OCI-LY3 (cell line): ENCODE results near the gene MAGI1.

ENCODE experiments used
- H2AFZ ChIP-seq: fragments of 200-600, 300-600 bp; shearing (Covaris generic); 2 replicates; pipeline ENCODE4 v1.6.0; 2014; ENCODE audit warnings: antibody characterized with exemption, low read depth, low read length
- H3K27ac ChIP-seq: fragments of 200-600, 300-600 bp; sonication (generic); 2 replicates; pipeline ENCODE4 v1.5.1; 2014; ENCODE audit warnings: mild to moderate bottlenecking, low read length, moderate library complexity, mixed read lengths
- H3K27me3 ChIP-seq: fragments of 200-600, 300-600 bp; sonication (generic); 2 replicates; pipeline ENCODE4 v1.6.1; 2014; ENCODE audit warnings: low read depth, low read length, mixed read lengths
- H3K36me3 ChIP-seq: fragments of 200-600, 300-600 bp; sonication (generic); replicated peaks from 2 replicates; pipeline ENCODE3; 2014; ENCODE audit warnings: low read depth, low read length, mixed read lengths
- H3K4me1 ChIP-seq: fragments of 300-600, 200-600 bp; sonication (generic); 2 replicates; pipeline ENCODE4 v1.6.1; 2014; ENCODE audit warnings: low read length, mixed read lengths
- H3K4me2 ChIP-seq: fragments of 200-600, 300-600 bp; sonication (generic); 2 replicates; pipeline ENCODE4 v1.6.1; 2014; ENCODE audit warnings: low read length, mixed read lengths
- H3K4me3 ChIP-seq: fragments of 300-600, 200-600 bp; sonication (generic); 2 replicates; pipeline ENCODE4 v1.5.1; 2014; ENCODE audit warnings: antibody characterized with exemption, mild to moderate bottlenecking, low read length, moderate library complexity
- H3K79me2 ChIP-seq: fragments of 300-600, 200-600 bp; shearing (Covaris generic); 2 replicates; pipeline ENCODE4 v1.6.1; 2014; ENCODE audit warnings: mild to moderate bottlenecking, low read length, mixed read lengths
- H3K9ac ChIP-seq: fragments of 300-600, 200-600 bp; shearing (Covaris generic); 2 replicates; pipeline ENCODE4 v1.6.0; 2014; ENCODE audit warnings: mild to moderate bottlenecking, low read length, moderate library complexity
- H3K9me3 ChIP-seq: fragments of 200-600, 300-600 bp; shearing (Covaris generic); 2 replicates; pipeline ENCODE4 v1.6.1; 2014; ENCODE audit warnings: low read length, mixed read lengths; ENCODE audit not compliant: insufficient read depth
- H4K20me1 ChIP-seq: fragments of 200-600, 300-600 bp; sonication (generic); 2 replicates; pipeline ENCODE4 v1.6.1; 2016; ENCODE audit warnings: low read length, mixed read lengths; ENCODE audit not compliant: insufficient read depth
- EZH2phosphoT487 ChIP-seq: fragments of 200-600 bp; shearing (Covaris generic); IDR thresholded peaks from 2 replicates; pipeline ENCODE4 v1.6.1; 2018; ENCODE audit warnings: antibody characterized with exemption, mixed run types, low read depth
- TF ChIP-seq, protein P1 (sequence below): fragments of 200-600, 300-600 bp; sonication (generic); IDR thresholded peaks from 2 replicates; pipeline ENCODE4 v1.5.1; 2014; ENCODE audit warnings: antibody characterized with exemption, low read length, low read depth

MAGI1 gene

DNA sequence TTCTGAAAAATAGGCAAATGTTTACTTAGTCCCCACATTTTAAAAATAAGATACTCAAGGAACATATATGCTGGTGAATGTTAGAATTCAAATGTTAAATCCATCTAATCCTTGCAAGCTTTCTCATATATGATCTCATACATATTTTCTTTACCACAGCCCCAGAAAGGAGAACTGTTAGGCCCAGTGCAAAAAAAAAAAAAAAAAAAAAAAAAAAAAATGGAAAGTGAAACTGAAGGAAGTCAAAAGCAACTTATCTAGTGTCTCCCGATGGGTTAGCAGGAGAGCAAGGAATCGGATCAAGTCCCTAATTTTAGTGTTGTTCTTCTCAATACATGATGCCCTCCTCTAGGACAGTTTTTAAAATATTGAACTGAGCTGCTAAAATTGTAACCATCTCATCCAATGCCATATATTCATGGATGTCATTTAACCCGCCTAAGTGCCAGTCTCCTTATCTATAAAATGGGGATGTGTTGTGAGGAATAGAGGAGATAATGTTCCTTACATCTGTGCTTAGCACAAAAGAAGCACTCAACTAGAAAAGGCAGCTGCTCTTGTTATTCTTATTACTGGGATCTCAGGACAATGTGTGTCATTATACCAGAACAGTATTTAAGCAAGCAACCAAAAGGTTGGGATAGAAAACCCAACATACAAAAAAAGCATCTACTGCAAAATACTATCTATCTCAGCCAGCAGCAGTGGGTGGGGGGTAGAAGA, 279.7 kb downstream of the MAGI1 start:
- H3K9ac ChIP-seq, result no peak overlapping the region
- TF ChIP-seq, protein P1, sequence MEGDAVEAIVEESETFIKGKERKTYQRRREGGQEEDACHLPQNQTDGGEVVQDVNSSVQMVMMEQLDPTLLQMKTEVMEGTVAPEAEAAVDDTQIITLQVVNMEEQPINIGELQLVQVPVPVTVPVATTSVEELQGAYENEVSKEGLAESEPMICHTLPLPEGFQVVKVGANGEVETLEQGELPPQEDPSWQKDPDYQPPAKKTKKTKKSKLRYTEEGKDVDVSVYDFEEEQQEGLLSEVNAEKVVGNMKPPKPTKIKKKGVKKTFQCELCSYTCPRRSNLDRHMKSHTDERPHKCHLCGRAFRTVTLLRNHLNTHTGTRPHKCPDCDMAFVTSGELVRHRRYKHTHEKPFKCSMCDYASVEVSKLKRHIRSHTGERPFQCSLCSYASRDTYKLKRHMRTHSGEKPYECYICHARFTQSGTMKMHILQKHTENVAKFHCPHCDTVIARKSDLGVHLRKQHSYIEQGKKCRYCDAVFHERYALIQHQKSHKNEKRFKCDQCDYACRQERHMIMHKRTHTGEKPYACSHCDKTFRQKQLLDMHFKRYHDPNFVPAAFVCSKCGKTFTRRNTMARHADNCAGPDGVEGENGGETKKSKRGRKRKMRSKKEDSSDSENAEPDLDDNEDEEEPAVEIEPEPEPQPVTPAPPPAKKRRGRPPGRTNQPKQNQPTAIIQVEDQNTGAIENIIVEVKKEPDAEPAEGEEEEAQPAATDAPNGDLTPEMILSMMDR, result no peak
- TF ChIP-seq EZH2phosphoT487, result no peak
- H3K4me2 ChIP-seq, result no peak overlapping the region
- H3K27ac ChIP-seq, result no peak overlapping the region
- no peaks in the 10 kb centered on the region for H4K20me1 ChIP-seq
- no peak overlapping the region for H2AFZ ChIP-seq
- H3K9me3 ChIP-seq, result no peaks in the 10 kb centered on the region
- H3K27me3 ChIP-seq, result peaks cover 12% of the 10 kb centered on the region; the same call in 1 of the 2 replicates
- no peaks in the 10 kb centered on the region for H3K4me1 ChIP-seq
- no peaks in the 10 kb centered on the region for H3K79me2 ChIP-seq
- no peaks in the 10 kb centered on the region for H3K36me3 ChIP-seq
- H3K4me3 ChIP-seq, result no peak overlapping the region

DNA sequence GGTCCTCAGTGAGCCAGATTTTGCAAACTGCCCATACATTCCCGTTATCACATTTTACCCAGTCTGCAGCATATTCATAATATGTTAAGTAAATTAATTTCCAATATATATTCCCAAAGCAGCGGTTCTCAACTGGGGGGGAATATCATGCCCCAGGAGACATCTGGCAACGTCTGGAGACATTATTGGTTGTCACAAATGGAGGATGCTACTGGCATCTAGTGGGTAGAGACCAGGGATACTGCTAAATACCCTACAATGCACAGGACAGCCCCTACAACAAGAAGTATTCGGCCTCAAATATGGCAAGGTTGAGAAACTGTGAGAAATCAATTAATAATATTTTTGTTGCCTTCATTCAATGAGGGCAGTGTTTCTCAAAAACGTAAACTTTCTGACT, 280.3 kb downstream of the MAGI1 start:
- Histone ChIP-seq H3K36me3 (no peaks in the 10 kb centered on the region), H4K20me1 (no peaks in the 10 kb centered on the region), H3K9me3 (no peaks in the 10 kb centered on the region), H3K27me3 (peaks cover 12% of the 10 kb centered on the region; the same call in 1 of the 2 replicates), H3K9ac (no peak overlapping the region), H2AFZ (no peak overlapping the region), H3K4me3 (no peak overlapping the region), H3K4me1 (no peaks in the 10 kb centered on the region), H3K4me2 (no peak overlapping the region), H3K79me2 (no peaks in the 10 kb centered on the region), H3K27ac (no peak overlapping the region)
- TF ChIP-seq, protein P1, result no peak
- TF ChIP-seq EZH2phosphoT487, result no peak

DNA sequence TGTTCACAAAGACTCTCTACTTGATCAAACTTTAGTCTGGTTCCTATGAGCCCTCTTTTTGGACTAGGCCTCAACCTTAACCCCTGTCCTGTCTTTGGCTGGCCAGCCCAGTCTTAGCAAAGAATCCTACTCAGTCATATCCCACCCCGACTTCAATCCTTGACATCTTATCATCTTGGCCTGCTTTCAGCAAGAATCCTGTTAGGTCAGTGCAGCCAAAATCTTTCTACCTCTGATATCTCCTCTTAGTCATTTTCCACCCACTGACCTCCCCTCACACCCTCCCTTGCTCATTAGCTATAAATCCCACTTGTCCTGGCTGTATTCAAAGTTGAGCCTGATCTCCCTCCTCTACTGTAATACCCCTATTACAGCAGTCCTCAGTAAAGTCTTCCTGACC, 286.1 kb downstream of the MAGI1 start:
- TF ChIP-seq, protein P1, result no peak
- TF ChIP-seq EZH2phosphoT487, result no peak
- no peak overlapping the region for H3K9ac ChIP-seq
- H3K4me2 ChIP-seq, result no peak overlapping the region
- no peak overlapping the region for H2AFZ ChIP-seq
- no peaks in the 10 kb centered on the region for H3K36me3 ChIP-seq
- H3K4me1 ChIP-seq, result no peaks in the 10 kb centered on the region
- H3K79me2 ChIP-seq, result no peaks in the 10 kb centered on the region
- H3K27me3 ChIP-seq, result peaks cover 6% of the 10 kb centered on the region; the same call in 1 of the 2 replicates
- H3K4me3 ChIP-seq, result no peak overlapping the region
- no peak overlapping the region for H3K27ac ChIP-seq
- no peaks in the 10 kb centered on the region for H3K9me3 ChIP-seq
- H4K20me1 ChIP-seq, result no peaks in the 10 kb centered on the region

DNA sequence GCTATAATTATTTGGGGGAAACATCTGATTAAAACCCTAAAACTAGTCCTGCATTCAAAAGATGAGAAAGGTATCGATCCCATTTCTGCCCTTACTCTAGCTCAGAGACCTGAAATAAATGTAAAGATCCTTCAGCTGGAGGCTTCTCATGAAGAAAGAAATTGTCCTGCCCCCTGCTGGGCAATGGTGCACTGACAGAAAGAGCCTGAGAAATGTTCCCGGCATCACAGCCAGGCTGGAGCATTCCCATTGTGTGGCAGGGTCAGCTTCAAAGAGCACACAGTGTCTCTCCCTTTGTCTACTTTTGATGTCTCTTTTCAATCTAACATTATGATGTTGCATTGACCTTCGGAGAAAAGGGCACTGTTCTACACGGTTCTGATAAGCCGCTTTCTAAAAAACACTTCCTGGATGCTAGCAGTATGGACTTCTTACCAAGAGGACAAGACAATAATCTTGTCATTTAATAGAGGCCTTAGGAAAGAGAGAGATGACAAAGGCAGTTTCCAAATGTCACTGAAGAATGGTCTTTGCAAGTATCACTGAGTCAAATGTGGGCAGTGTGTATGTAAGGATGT, 287.5 kb downstream of the MAGI1 start:
- Histone ChIP-seq H3K4me3 (no peak overlapping the region), H3K9me3 (no peaks in the 10 kb centered on the region), H3K27me3 (no peaks in the 10 kb centered on the region), H2AFZ (no peak overlapping the region), H3K79me2 (no peaks in the 10 kb centered on the region), H3K4me1 (no peaks in the 10 kb centered on the region), H3K36me3 (no peaks in the 10 kb centered on the region), H3K9ac (no peak overlapping the region), H3K4me2 (no peak overlapping the region), H3K27ac (no peak overlapping the region), H4K20me1 (no peaks in the 10 kb centered on the region)
- TF ChIP-seq, protein P1, result peak; percentile 73
- no peak for TF ChIP-seq EZH2phosphoT487
